SIG-M5 treated with dmso at 0.1 percent for 504 hours (cell line): ENCODE measurements around the gene MAGEB1.

Source experiments
- DNase-seq: peaks from one replicate; lab custom pipeline; 2025; ENCODE audit not compliant: unreplicated experiment; lab: John Stamatoyannopoulos, UW

MAGEB1 gene

GRCh38 chrX:30296408-30297254, 49.7 kb downstream of the MAGEB1 start:
- DNase-seq: no peak

- DNase-seq: no peak
Measured at GRCh38 chrX:30301208-30301607, 54.3 kb downstream of the MAGEB1 start.
